Common myeloid progenitor, CD34-positive (primary cell): ENCODE results near the gene VPS39.

Experiments used
- CTCF ChIA-PET: fragments of 350-600 bp; sonication (Branson Sonifier 250); formaldehyde crosslinking; loops from one replicate; lab custom pipeline; 2021; ENCODE audit warnings: antibody characterized with exemption; lab: Charles Lee
- POLR2A ChIA-PET: fragments of 350-600 bp; sonication (Branson Sonifier 250); formaldehyde crosslinking; loops from one replicate; lab custom pipeline; 2021; ENCODE audit warnings: antibody characterized with exemption; lab: Charles Lee
- DNase-seq, 3 donors: peaks; one replicate each; pipeline versions ENCODE4 v3.0.0 to v3.0.0-alpha.2; 2013
- H3K27ac ChIP-seq, 2 experiments: 1 replicate in 1 of 2; 2 replicates in 1 of 2; pipeline ENCODE4 v1.7.0; 2013; ENCODE audit warnings: inconsistent platforms in 2 of 2, low read length in 2 of 2, mild to moderate bottlenecking in 2 of 2, low read depth in 1 of 2, moderate library complexity in 1 of 2; ENCODE audit not compliant: severe bottlenecking in 2 of 2, insufficient read depth in 1 of 2, poor library complexity in 1 of 2
- H3K27me3 ChIP-seq, 5 experiments: replicated peaks in 2 of 5; 1 replicate in 3 of 5; 2 replicates in 2 of 5; pipeline versions ENCODE4 v1.6.1 to v1.7.0; 2013; ENCODE audit warnings: low read length in 4 of 5, mild to moderate bottlenecking in 2 of 5, moderate library complexity in 2 of 5, inconsistent platforms in 1 of 5; ENCODE audit not compliant: insufficient read depth in 5 of 5, control insufficient read depth in 4 of 5
- H3K36me3 ChIP-seq, 4 experiments: 1 replicate in 2 of 4; 2 replicates in 2 of 4; pipeline versions ENCODE4 v1.6.1 to v1.7.0; 2013; ENCODE audit warnings: low read length in 3 of 4, control low read depth in 1 of 4, mild to moderate bottlenecking in 1 of 4; ENCODE audit not compliant: control insufficient read depth in 4 of 4, insufficient read depth in 4 of 4
- H3K4me1 ChIP-seq, 4 experiments: 1 replicate in 3 of 4; 2 replicates in 1 of 4; pipeline versions ENCODE4 v1.6.1 to v1.7.1; 2013; ENCODE audit warnings: low read length in 3 of 4, mild to moderate bottlenecking in 3 of 4, control low read depth in 1 of 4, inconsistent platforms in 1 of 4, moderate library complexity in 1 of 4; ENCODE audit not compliant: control insufficient read depth in 4 of 4, insufficient read depth in 4 of 4; ENCODE audit errors: control extremely low read depth in 1 of 4
- H3K4me3 ChIP-seq, 7 experiments: 1 replicate in 4 of 7; 2 replicates in 3 of 7; pipeline versions ENCODE4 v1.5.1 to v1.7.0; 2013; ENCODE audit warnings: mild to moderate bottlenecking in 7 of 7, low read length in 6 of 7, moderate library complexity in 6 of 7, inconsistent platforms in 2 of 7, low read depth in 2 of 7, control low read depth in 1 of 7; ENCODE audit not compliant: insufficient read depth in 4 of 7, control insufficient read depth in 1 of 7; ENCODE audit errors: extremely low read depth in 1 of 7
- H3K9me3 ChIP-seq, 5 experiments: 1 replicate in 4 of 5; 2 replicates in 1 of 5; pipeline versions ENCODE4 v1.6.1 to v1.7.1; 2013; ENCODE audit warnings: low read length in 4 of 5, mild to moderate bottlenecking in 2 of 5, inconsistent platforms in 1 of 5, low read depth in 1 of 5, moderate library complexity in 1 of 5; ENCODE audit not compliant: control insufficient read depth in 4 of 5, insufficient read depth in 2 of 5; ENCODE audit errors: control extremely low read depth in 1 of 5
- WGBS: methylation state at CpG from one replicate; pipeline ENCODE4 v1.1.5; 2013; ENCODE audit not compliant: insufficient coverage; 5-methylcytosine and 5-hydroxymethylcytosine counted together

Gene VPS39

DNA sequence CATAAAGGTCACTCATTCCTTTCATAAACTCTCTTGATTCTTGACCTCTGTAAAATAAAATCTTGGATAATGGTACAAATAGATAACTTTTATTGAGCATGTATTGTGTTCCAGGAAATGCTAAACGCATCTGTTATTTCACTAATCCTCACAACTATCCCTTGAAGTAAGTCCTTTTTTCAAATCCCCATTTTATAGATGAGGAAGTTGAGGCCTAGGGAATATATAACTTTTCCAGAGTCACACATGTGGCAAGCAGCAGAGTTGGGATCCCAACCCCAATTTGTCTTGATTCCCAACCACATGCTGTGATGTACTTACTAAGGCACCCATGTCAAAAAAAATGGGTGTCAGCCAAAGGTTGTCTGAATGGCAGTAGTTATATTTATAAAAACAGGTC, 6.3 kb downstream of the VPS39 start:
- Histone ChIP-seq H3K4me3 (no peak overlapping the region), H3K36me3 (peaks cover 12 to 28% (median 21%) of the 10 kb centered on the region in 4 experiments), H3K27ac (no peak overlapping the region), H3K27me3 (no peaks in the 10 kb centered on the region), H3K4me1 (peaks cover 0 to 9% (median 1%) of the 10 kb centered on the region in 4 experiments), H3K9me3 (no peaks in the 10 kb centered on the region)
- ChIA-PET POLR2A (no interaction called here), CTCF (no interaction called here)
- no peak for DNase-seq
- WGBS: no CpG with 5 or more reads among the region's 1 CpG

DNA sequence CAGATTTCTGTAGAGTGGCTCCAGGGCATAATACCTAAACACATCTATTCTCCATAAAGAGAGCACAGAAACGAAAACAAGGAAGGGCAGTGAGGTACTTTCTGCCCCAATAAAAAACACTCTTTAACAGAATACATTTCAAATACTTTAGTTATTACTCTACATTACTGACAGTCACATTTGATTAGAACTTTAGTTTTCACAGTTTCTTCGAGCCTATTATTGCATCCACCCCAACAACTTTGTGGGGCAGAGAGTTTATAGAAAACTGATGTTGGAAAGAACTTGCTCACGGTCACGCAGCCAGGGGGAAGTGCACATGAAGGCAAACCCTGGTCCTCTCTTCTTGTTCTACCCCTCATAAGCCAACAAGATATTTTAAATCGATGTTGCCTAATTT, 9.0 kb downstream of the VPS39 start:
- no peaks in the 10 kb centered on the region for H3K27me3 ChIP-seq
- DNase-seq: no peak
- H3K4me3 ChIP-seq: no peak overlapping the region
- 91% methylated on average over 1 of the region's 5 CpGs for WGBS
- H3K4me1 ChIP-seq: no peaks in the 10 kb centered on the region
- no peak overlapping the region for H3K27ac ChIP-seq
- peaks cover 13 to 31% (median 21%) of the 10 kb centered on the region in 4 experiments for H3K36me3 ChIP-seq
- POLR2A ChIA-PET: interaction anchor here (1.0 kb wide), 1 partner anchor 38 kb away, joined by 3 read pairs; no protein-coding TSS in a partner anchor
- H3K9me3 ChIP-seq: no peaks in the 10 kb centered on the region
- CTCF ChIA-PET: interaction anchor here (2.1 kb wide), 1 partner anchor 8 kb away, joined by 8 read pairs; the partner anchor contains the start of gene VPS39

DNA sequence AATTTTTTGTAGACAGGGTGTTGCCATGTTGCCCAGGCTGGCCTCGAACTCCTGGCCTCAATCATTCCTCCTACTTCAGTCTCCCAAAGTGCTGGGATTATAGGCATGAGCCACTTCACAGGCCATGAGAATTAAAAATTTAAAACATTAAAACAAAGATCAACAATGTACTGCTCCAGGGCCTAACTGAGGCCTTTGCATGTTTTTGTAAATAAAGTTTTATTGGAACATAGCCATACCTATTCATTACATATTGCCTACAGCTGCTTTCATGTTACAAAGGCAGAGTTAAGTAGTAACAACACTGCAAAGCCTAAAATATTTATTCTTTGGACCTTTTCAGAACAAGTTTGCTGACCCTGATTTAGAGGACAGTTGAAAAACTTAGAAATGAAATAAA, 9.6 kb downstream of the VPS39 start:
- no peak overlapping the region for H3K4me3 ChIP-seq
- H3K36me3 ChIP-seq: peaks cover 14 to 31% (median 17%) of the 10 kb centered on the region in 4 experiments
- H3K27ac ChIP-seq: no peak overlapping the region
- no peaks in the 10 kb centered on the region for H3K9me3 ChIP-seq
- 100% methylated on average over 1 of the region's 1 CpG for WGBS
- ChIA-PET CTCF (interaction anchor here (2.1 kb wide), 1 partner anchor 9 kb away, joined by 8 read pairs; the partner anchor contains the start of gene VPS39), POLR2A (interaction anchor here (1.0 kb wide), 1 partner anchor 38 kb away, joined by 3 read pairs; no protein-coding TSS in a partner anchor)
- H3K27me3 ChIP-seq: no peaks in the 10 kb centered on the region
- no peaks in the 10 kb centered on the region for H3K4me1 ChIP-seq
- DNase-seq: no peak

DNA sequence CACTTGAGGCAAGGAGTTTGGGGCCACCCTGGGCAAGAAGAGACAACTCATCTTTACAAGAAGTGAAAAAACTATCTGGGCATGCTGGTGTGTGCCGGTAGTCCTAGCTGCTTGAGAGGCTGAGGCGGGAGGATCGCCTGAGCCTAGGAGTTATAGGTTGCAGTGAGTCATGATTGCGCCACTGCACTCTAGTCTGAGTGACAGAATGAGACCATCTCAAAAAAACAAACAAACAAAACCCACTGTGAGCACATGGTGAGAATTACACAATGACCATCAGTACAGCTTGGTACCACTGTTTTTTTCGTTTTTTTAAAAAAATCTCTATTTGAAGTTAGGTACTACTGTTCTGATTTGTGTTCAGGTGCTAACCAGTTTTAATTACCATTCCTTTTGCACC, 13.6 kb downstream of the VPS39 start:
- 96% methylated on average over 3 of the region's 5 CpGs for WGBS
- POLR2A ChIA-PET: no interaction called here

DNA sequence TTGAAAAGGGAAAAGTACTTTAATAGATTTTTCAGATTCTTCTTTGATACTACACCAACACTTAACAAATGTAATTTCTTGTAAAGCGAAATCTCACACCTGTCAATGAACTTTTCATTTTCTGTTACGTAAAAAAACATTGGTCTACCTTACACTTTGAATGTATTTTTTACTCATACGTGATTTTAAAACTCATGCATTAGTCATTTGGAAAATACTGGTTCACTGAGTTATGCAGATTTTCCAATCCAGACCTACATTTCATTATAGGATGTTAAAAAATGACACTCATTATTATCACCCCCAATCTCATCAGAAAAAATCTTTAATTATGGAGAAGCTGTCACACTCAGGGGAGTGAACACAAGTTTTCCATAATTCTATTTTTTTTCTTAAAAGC, 14.7 kb downstream of the VPS39 start:
- DNase-seq: no peak
- H3K36me3 ChIP-seq: peaks cover 31 to 49% (median 40%) of the 10 kb centered on the region in 4 experiments
- no peaks in the 10 kb centered on the region for H3K4me1 ChIP-seq
- H3K27ac ChIP-seq: no peak overlapping the region
- no peak overlapping the region for H3K4me3 ChIP-seq
- no peaks in the 10 kb centered on the region for H3K9me3 ChIP-seq
- ChIA-PET CTCF (no interaction called here), POLR2A (no interaction called here)
- no peaks in the 10 kb centered on the region for H3K27me3 ChIP-seq
- WGBS: 94% methylated on average over 2 of the region's 3 CpGs

More for the DNA sequence above, 13.6 kb downstream of the VPS39 start:
- Histone ChIP-seq H3K9me3 (no peaks in the 10 kb centered on the region), H3K4me3 (no peak overlapping the region), H3K27ac (no peak overlapping the region), H3K27me3 (no peaks in the 10 kb centered on the region), H3K4me1 (no peaks in the 10 kb centered on the region), H3K36me3 (peaks cover 31 to 49% (median 36%) of the 10 kb centered on the region in 4 experiments)
- peak in 2 of 3 donors; percentile 16 to 24 for DNase-seq
- CTCF ChIA-PET: no interaction called here

DNA sequence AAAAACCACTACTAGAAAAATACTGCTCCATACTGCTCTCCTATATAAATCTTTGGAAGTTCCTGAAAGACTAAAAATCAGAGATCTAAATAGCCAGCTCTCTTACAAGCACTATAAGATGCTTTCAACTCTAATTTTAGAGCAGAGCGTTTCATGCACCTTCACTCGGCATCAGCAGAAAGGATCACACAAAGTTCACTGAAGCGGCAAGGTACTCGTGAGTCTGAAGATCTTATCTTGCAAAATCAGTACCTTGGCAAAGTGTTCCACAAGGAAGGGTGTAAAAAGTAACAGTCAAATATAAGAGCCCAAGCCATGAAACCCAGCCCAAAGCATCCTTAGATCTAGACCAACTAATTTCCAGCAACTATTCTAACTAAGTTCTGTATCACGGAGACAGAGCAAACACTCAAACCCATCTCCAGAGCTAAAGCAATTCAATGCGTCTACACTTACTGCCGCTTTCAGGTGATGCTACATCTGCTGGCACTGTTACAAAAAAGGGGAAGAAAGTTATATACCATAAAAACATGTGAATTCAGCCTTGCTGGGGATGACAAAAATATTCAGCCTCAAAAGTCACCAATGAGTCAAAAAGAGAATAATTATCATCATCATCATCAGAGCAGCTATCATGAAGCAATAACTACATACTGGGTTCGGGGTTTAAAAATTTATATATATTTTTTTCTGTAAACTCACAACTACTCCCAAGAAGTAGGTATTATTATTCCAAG, 16.3 kb downstream of the VPS39 start:
- Histone ChIP-seq H3K27ac (no peak overlapping the region), H3K4me3 (no peak overlapping the region), H3K36me3 (peaks cover 22 to 53% (median 43%) of the 10 kb centered on the region in 4 experiments), H3K4me1 (no peaks in the 10 kb centered on the region), H3K27me3 (no peaks in the 10 kb centered on the region), H3K9me3 (no peaks in the 10 kb centered on the region)
- POLR2A ChIA-PET: no interaction called here
- CTCF ChIA-PET: interaction anchor here (0.6 kb wide), 1 partner anchor 28 kb away, joined by 3 read pairs; no protein-coding TSS in a partner anchor
- DNase-seq: no peak
- WGBS: 97% methylated on average over 5 of the region's 8 CpGs

DNA sequence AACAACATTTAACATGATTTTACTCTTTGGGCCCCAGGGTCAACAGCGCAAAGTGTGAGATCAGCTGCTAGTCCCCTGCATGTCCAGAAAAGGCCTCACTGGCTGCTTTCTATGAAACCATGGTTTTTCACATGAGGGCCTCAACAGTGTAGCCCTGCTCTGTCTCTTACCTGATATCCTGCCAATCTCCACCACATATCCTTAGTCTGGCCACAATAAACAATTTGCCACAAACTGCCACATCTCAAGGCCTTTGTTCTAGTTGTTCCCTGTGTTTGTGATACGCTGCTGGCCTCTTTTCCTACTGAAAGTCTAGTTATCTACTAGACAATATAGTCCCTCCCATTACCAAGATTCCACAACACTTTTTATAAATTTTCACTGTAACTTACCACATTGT, 17.7 kb downstream of the VPS39 start:
- ChIA-PET POLR2A (no interaction called here), CTCF (no interaction called here)
- Histone ChIP-seq H3K4me3 (no peak overlapping the region), H3K27ac (no peak overlapping the region), H3K27me3 (no peaks in the 10 kb centered on the region), H3K9me3 (no peaks in the 10 kb centered on the region), H3K4me1 (no peaks in the 10 kb centered on the region), H3K36me3 (peaks cover 25 to 68% (median 53%) of the 10 kb centered on the region in 4 experiments)
- WGBS: 100% methylated on average over 2 of the region's 2 CpGs
- no peak for DNase-seq
